Bronchial smooth muscle cell (primary cell): ENCODE measurements around the gene LYPD1. TPM values are rescaled to one million over a fixed set of nuclear protein-coding genes. Genes with fewer than 3 reads are reported as not detected.

Source experiments
- total RNA-seq: library from RNA; depleted of rRNA; stranded (reverse); fragments of >200 nt; gene quantifications from 2 replicates; pipeline ENCODE4 v1.2.1, GENCODE V29; 2014

LYPD1 gene
- 0.26 and 1.7 TPM in 2 replicates for total RNA-seq

GRCh38 chr2:132669908-132670495, at the start of gene LYPD1:
LYPD1 (minus strand) TSS chr2:132670205; CDS start chr2:132669932, 273 bp downstream.

